SKM-1 treated with dmso at 0.1 percent for 144 hours (cell line): Measurements from ENCODE around the gene REPS2.

ENCODE experiments used
- DNase-seq: peaks from one replicate; lab custom pipeline; 2025; ENCODE audit not compliant: unreplicated experiment; lab: John Stamatoyannopoulos, UW

The REPS2 gene

DNA sequence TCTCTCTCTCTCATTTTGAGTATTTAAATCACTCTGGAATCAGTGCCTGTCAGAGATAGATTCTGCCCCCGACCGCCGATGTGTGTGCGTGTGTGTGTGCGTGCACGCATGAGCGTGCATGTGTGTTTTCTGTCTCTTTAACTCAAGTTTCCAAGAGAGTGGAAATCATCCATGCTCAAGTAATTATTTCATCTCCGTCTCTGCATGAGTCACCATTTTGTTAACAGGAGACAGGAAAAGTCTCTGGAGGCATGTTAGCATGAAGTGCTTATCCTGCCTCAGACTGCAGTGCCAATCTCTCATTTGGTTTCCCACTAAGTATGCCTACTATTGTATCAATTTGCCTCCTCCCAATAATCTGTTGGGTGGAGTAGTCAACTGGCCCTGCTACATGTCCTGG lies 245.6 kb downstream of the REPS2 start:
- no peak for DNase-seq
